Measurements from ENCODE around the gene EID3.

The EID3 gene

GRCh38 chr12:104306376-104306775 lies 2.8 kb downstream of the EID3 start:
- H3K27ac ChIP-seq (ENCODE audit: insufficient read depth in 1 of 2, low read depth in 1 of 2, low read length in 2 of 2, poor library complexity in 1 of 2, severe bottlenecking in 2 of 2) = no peak overlapping the region
- no peak overlapping the region for H3K4me3 ChIP-seq (ENCODE audit: control insufficient read depth in 1 of 7, extremely low read depth in 1 of 7, insufficient read depth in 4 of 7, low read depth in 2 of 7, low read length in 6 of 7)
- ChIA-PET CTCF (interaction anchor here (1.4 kb wide), 1 partner anchor 9 kb away, joined by 4 read pairs; no protein-coding TSS in a partner anchor), POLR2A (no interaction called here)
- 100% methylated on average over 1 of the region's 2 CpGs for WGBS (ENCODE audit: insufficient coverage)
- peaks cover 5 to 17% (median 15%) of the 10 kb centered on the region in 4 experiments for H3K4me1 ChIP-seq (ENCODE audit: control extremely low read depth in 1 of 4, control insufficient read depth in 4 of 4, insufficient read depth in 4 of 4, low read length in 3 of 4)
- DNase-seq = no peak
- no peaks in the 10 kb centered on the region for H3K27me3 ChIP-seq (replicated peaks in 2 of 5; ENCODE audit: control insufficient read depth in 4 of 5, insufficient read depth in 5 of 5, low read length in 4 of 5)
- H3K9me3 ChIP-seq (ENCODE audit: control extremely low read depth in 1 of 5, control insufficient read depth in 4 of 5, insufficient read depth in 2 of 5, low read depth in 1 of 5, low read length in 4 of 5) = no peaks in the 10 kb centered on the region
- H3K36me3 ChIP-seq (ENCODE audit: control insufficient read depth in 4 of 4, insufficient read depth in 4 of 4, low read length in 3 of 4) = peaks cover 4 to 56% (median 10%) of the 10 kb centered on the region in 4 experiments

DNA sequence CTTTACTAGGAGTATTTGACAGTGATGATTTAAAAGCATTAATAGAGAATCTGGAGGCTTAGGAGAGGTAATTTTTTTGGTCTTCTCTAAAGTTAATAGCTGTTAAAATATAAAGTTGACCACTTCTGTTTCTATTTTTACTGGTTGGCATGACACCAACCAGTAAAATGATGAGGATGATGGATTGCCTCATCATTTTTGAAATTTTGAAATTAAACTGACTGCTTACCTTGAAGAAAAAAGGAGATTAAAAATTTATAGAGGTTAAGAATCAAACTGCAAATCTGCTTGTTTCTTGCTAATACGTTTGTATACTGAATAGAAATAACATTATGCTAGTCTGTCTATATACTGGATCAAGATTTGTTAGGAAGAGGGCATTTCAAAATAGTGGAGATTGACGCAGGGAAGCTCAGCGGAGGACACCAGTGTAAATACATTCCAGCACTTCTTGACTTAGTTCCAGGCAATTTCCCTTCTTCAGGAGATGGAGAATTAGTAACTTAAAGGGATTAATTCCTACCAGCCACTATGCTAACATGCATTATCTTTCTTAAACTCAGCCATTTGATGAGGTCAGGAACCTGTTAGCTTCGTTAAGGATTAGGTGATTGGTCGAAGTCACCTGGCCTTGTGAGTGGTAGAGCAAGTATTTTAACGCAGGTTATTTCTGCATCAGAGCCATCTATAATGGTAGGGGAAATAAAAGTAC lies 3.6 kb downstream of the EID3 start:
- no peak for DNase-seq
- Histone ChIP-seq H3K27me3 (replicated peaks in 2 of 5; ENCODE audit: control insufficient read depth in 4 of 5, insufficient read depth in 5 of 5, low read length in 4 of 5) (no peaks in the 10 kb centered on the region), H3K4me3 (ENCODE audit: control insufficient read depth in 1 of 7, extremely low read depth in 1 of 7, insufficient read depth in 4 of 7, low read depth in 2 of 7, low read length in 6 of 7) (no peak overlapping the region), H3K9me3 (ENCODE audit: control extremely low read depth in 1 of 5, control insufficient read depth in 4 of 5, insufficient read depth in 2 of 5, low read depth in 1 of 5, low read length in 4 of 5) (no peaks in the 10 kb centered on the region), H3K4me1 (ENCODE audit: control extremely low read depth in 1 of 4, control insufficient read depth in 4 of 4, insufficient read depth in 4 of 4, low read length in 3 of 4) (peaks cover 5 to 17% (median 15%) of the 10 kb centered on the region in 4 experiments), H3K36me3 (ENCODE audit: control insufficient read depth in 4 of 4, insufficient read depth in 4 of 4, low read length in 3 of 4) (peaks cover 4 to 60% (median 13%) of the 10 kb centered on the region in 4 experiments), H3K27ac (ENCODE audit: insufficient read depth in 1 of 2, low read depth in 1 of 2, low read length in 2 of 2, poor library complexity in 1 of 2, severe bottlenecking in 2 of 2) (no peak overlapping the region)
- ChIA-PET CTCF (interaction anchor here (0.8 to 1.4 kb wide), 3 partner anchors 9 to 93 kb away, joined by 3 to 4 read pairs (median 3); no protein-coding TSS in a partner anchor), POLR2A (no interaction called here)
- 98% methylated on average over 6 of the region's 6 CpGs for WGBS (ENCODE audit: insufficient coverage)

DNA sequence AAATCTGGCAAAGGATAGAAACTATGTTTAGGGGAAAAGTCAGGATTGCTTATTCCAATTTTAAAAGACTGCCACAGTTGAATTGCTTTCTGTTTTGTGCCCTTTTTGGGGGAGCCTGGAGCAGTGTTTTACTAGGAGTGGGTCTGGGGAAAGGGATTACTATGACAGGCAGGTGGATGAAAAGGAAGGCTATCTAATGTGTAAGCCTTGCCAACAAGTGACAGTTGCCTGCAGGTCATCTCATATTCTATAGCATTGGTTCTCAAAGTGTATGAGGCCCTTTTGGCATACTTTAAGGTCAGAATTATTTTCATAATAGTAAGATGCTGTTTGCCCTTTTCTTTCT lies 4.1 kb downstream of the EID3 start:
- CTCF ChIA-PET = interaction anchor here (0.8 to 2.3 kb wide), 5 partner anchors 8 to 94 kb away, joined by 3 to 7 read pairs (median 3); no protein-coding TSS in a partner anchor
- Histone ChIP-seq H3K27me3 (replicated peaks in 2 of 5; ENCODE audit: control insufficient read depth in 4 of 5, insufficient read depth in 5 of 5, low read length in 4 of 5) (no peaks in the 10 kb centered on the region), H3K9me3 (ENCODE audit: control extremely low read depth in 1 of 5, control insufficient read depth in 4 of 5, insufficient read depth in 2 of 5, low read depth in 1 of 5, low read length in 4 of 5) (no peaks in the 10 kb centered on the region), H3K27ac (ENCODE audit: insufficient read depth in 1 of 2, low read depth in 1 of 2, low read length in 2 of 2, poor library complexity in 1 of 2, severe bottlenecking in 2 of 2) (no peak overlapping the region), H3K4me1 (ENCODE audit: control extremely low read depth in 1 of 4, control insufficient read depth in 4 of 4, insufficient read depth in 4 of 4, low read length in 3 of 4) (peaks cover 5 to 17% (median 15%) of the 10 kb centered on the region in 4 experiments), H3K4me3 (ENCODE audit: control insufficient read depth in 1 of 7, extremely low read depth in 1 of 7, insufficient read depth in 4 of 7, low read depth in 2 of 7, low read length in 6 of 7) (no peak overlapping the region), H3K36me3 (ENCODE audit: control insufficient read depth in 4 of 4, insufficient read depth in 4 of 4, low read length in 3 of 4) (peaks cover 4 to 64% (median 17%) of the 10 kb centered on the region in 4 experiments)
- no peak for DNase-seq
- POLR2A ChIA-PET = interaction anchor here (0.7 kb wide), 1 partner anchor 92 kb away, joined by 3 read pairs; the partner anchor contains the start of gene TXNRD1

- 100% methylated on average over 1 of the region's 4 CpGs for WGBS (ENCODE audit: insufficient coverage)
- no peaks in the 10 kb centered on the region for H3K27me3 ChIP-seq (replicated peaks in 2 of 5; ENCODE audit: control insufficient read depth in 4 of 5, insufficient read depth in 5 of 5, low read length in 4 of 5)
- no peak for DNase-seq
- peaks cover 0 to 1% (median under 1%) of the 10 kb centered on the region in 4 experiments for H3K4me1 ChIP-seq (ENCODE audit: control extremely low read depth in 1 of 4, control insufficient read depth in 4 of 4, insufficient read depth in 4 of 4, low read length in 3 of 4)
- CTCF ChIA-PET = interaction anchor here (2.3 kb wide), 1 partner anchor 13 kb away, joined by 7 read pairs; no protein-coding TSS in a partner anchor
- no peak overlapping the region for H3K27ac ChIP-seq (ENCODE audit: insufficient read depth in 1 of 2, low read depth in 1 of 2, low read length in 2 of 2, poor library complexity in 1 of 2, severe bottlenecking in 2 of 2)
- H3K4me3 ChIP-seq (ENCODE audit: control insufficient read depth in 1 of 7, extremely low read depth in 1 of 7, insufficient read depth in 4 of 7, low read depth in 2 of 7, low read length in 6 of 7) = no peak overlapping the region
- POLR2A ChIA-PET = no interaction called here
- peaks cover 10 to 66% (median 30%) of the 10 kb centered on the region in 4 experiments for H3K36me3 ChIP-seq (ENCODE audit: control insufficient read depth in 4 of 4, insufficient read depth in 4 of 4, low read length in 3 of 4)
- no peaks in the 10 kb centered on the region for H3K9me3 ChIP-seq (ENCODE audit: control extremely low read depth in 1 of 5, control insufficient read depth in 4 of 5, insufficient read depth in 2 of 5, low read depth in 1 of 5, low read length in 4 of 5)
Observed at GRCh38 chr12:104309446-104309993, 6.0 kb downstream of the EID3 start.

GRCh38 chr12:104310751-104311633 lies 7.5 kb downstream of the EID3 start:
- H3K36me3 ChIP-seq (ENCODE audit: control insufficient read depth in 4 of 4, insufficient read depth in 4 of 4, low read length in 3 of 4) = peaks cover 12 to 63% (median 40%) of the 10 kb centered on the region in 4 experiments
- POLR2A ChIA-PET = no interaction called here

GRCh38 chr12:104312202-104312601 lies 8.7 kb downstream of the EID3 start:
- ChIA-PET POLR2A (interaction anchor here (0.5 kb wide), 1 partner anchor 66 kb away, joined by 3 read pairs; no protein-coding TSS in a partner anchor), CTCF (interaction anchor here (1.0 to 1.7 kb wide), 3 partner anchors 9 to 24 kb away, joined by 4 to 6 read pairs (median 6); partner anchors contain the start of gene EID3)
- Histone ChIP-seq H3K36me3 (ENCODE audit: control insufficient read depth in 4 of 4, insufficient read depth in 4 of 4, low read length in 3 of 4) (peaks cover 13 to 70% (median 46%) of the 10 kb centered on the region in 4 experiments), H3K4me3 (ENCODE audit: control insufficient read depth in 1 of 7, extremely low read depth in 1 of 7, insufficient read depth in 4 of 7, low read depth in 2 of 7, low read length in 6 of 7) (no peak overlapping the region), H3K27ac (ENCODE audit: insufficient read depth in 1 of 2, low read depth in 1 of 2, low read length in 2 of 2, poor library complexity in 1 of 2, severe bottlenecking in 2 of 2) (no peak overlapping the region), H3K4me1 (ENCODE audit: control extremely low read depth in 1 of 4, control insufficient read depth in 4 of 4, insufficient read depth in 4 of 4, low read length in 3 of 4) (no peaks in the 10 kb centered on the region), H3K27me3 (replicated peaks in 2 of 5; ENCODE audit: control insufficient read depth in 4 of 5, insufficient read depth in 5 of 5, low read length in 4 of 5) (no peaks in the 10 kb centered on the region), H3K9me3 (ENCODE audit: control extremely low read depth in 1 of 5, control insufficient read depth in 4 of 5, insufficient read depth in 2 of 5, low read depth in 1 of 5, low read length in 4 of 5) (no peaks in the 10 kb centered on the region)
- no peak for DNase-seq
- no CpG with 5 or more reads among the region's 1 CpG for WGBS (ENCODE audit: insufficient coverage)

More at GRCh38 chr12:104310751-104311633, 7.5 kb downstream of the EID3 start:
- H3K9me3 ChIP-seq (ENCODE audit: control extremely low read depth in 1 of 5, control insufficient read depth in 4 of 5, insufficient read depth in 2 of 5, low read depth in 1 of 5, low read length in 4 of 5) = no peaks in the 10 kb centered on the region
- H3K4me3 ChIP-seq (ENCODE audit: control insufficient read depth in 1 of 7, extremely low read depth in 1 of 7, insufficient read depth in 4 of 7, low read depth in 2 of 7, low read length in 6 of 7) = no peak overlapping the region
- DNase-seq = no peak
- CTCF ChIA-PET = no interaction called here
- no CpG with 5 or more reads among the region's 5 CpGs for WGBS (ENCODE audit: insufficient coverage)
- no peak overlapping the region for H3K27ac ChIP-seq (ENCODE audit: insufficient read depth in 1 of 2, low read depth in 1 of 2, low read length in 2 of 2, poor library complexity in 1 of 2, severe bottlenecking in 2 of 2)
- no peaks in the 10 kb centered on the region for H3K4me1 ChIP-seq (ENCODE audit: control extremely low read depth in 1 of 4, control insufficient read depth in 4 of 4, insufficient read depth in 4 of 4, low read length in 3 of 4)
- H3K27me3 ChIP-seq (replicated peaks in 2 of 5; ENCODE audit: control insufficient read depth in 4 of 5, insufficient read depth in 5 of 5, low read length in 4 of 5) = no peaks in the 10 kb centered on the region
